HG03460 (cell line): ENCODE data around the gene GANAB.

Experiments
- ATAC-seq: cut with Tn5 transposase; IDR thresholded peaks from one replicate; pipeline ENCODE4 v1.9.1; 2021; ENCODE audit not compliant: unreplicated experiment

Gene GANAB

GRCh38 chr11:62575156-62575555 lies 71.3 kb downstream of the GANAB start:
- ATAC-seq: no peak
